K562 (cell line): ENCODE data around the gene CTSW. TPM values are rescaled to one million over a fixed set of nuclear protein-coding genes. Genes with fewer than 3 reads are reported as not detected.

ENCODE experiments used
- E2F3 ChIP-seq: fragments of 250-450 bp; sonication (Bioruptor Pico); IDR thresholded peaks from 2 replicates; pipeline ENCODE4 v1.4.0; 2020; ENCODE audit warnings: mild to moderate bottlenecking
- FOXJ3 ChIP-seq: sonication (generic); formaldehyde crosslinking; IDR thresholded peaks from 2 replicates; pipeline ENCODE4 v1.4.0; 2020; ENCODE audit warnings: mild to moderate bottlenecking, missing genetic modification reagents
- MECOM ChIP-seq: fragments of 250-450 bp; sonication (Bioruptor Pico); IDR thresholded peaks from 2 replicates; pipeline ENCODE4 v1.8.0; 2022; ENCODE audit warnings: inconsistent platforms
- RBM17 ChIP-seq: fragments of 200-400 bp; formaldehyde crosslinking; IDR thresholded peaks from 2 replicates; pipeline ENCODE4 v1.6.1; 2017; ENCODE audit warnings: low read depth, mild to moderate bottlenecking, low read length, borderline replicate concordance
- SIN3B ChIP-seq: fragments of 450-650 bp; IDR thresholded peaks from 2 replicates; pipeline ENCODE4 v1.6.1; 2017; ENCODE audit warnings: low read depth, mild to moderate bottlenecking, moderate library complexity
- TCF7L2 ChIP-seq: fragments of 150-350 bp; IDR thresholded peaks from 2 replicates; pipeline ENCODE4 v1.6.1; 2016; ENCODE audit warnings: low read depth, mild to moderate bottlenecking, low read length, moderate library complexity
- ZNF445 ChIP-seq: fragments of 250-450 bp; sonication (Bioruptor Pico); IDR thresholded peaks from 2 replicates; pipeline ENCODE4 v1.4.0; 2020; ENCODE audit warnings: low read depth, mild to moderate bottlenecking, moderate library complexity
- polyA plus RNA-seq, 8 experiments: library from polyadenylated mRNA; depleted of rRNA in 4 of 8; stranded (reverse) in 5 of 8; unstranded in 3 of 8; fragments of >200 nt; fragmentation: Nextera tagmentation in 2 of 8; fragmentation: Illumina TruSeq in 1 of 8; extraction: Ambion mirVana in 2 of 8; extraction: Trizol in 1 of 8; gene quantifications; 2 replicates each; pipeline versions ENCODE4 v1.2.1 to v1.2.3, GENCODE V29; 2011 to 2014; ENCODE audit warnings: inconsistent platforms in 1 of 8, missing spikeins in 1 of 8
- total RNA-seq, 7 experiments: library from RNA; depleted of rRNA in 6 of 7; stranded (reverse); fragments of >200 nt in 6 of 7; fragmentation: Illumina TruSeq in 2 of 7; extraction: Trizol in 2 of 7; gene quantifications; 2 replicates each; pipeline versions ENCODE4 v1.2.1 to v1.2.3, GENCODE V29; 2011 to 2021; ENCODE audit warnings: low replicate concordance in 1 of 7
- TF ChIP-seq, protein P1 (sequence below): fragments of 450-650 bp; IDR thresholded peaks from 2 replicates; pipeline ENCODE4 v1.6.1; 2016; ENCODE audit warnings: mild to moderate bottlenecking, moderate library complexity
- TF ChIP-seq, protein P2 (sequence below): fragments of 250-450 bp; sonication (Bioruptor Pico); IDR thresholded peaks from 2 replicates; pipeline ENCODE4 v1.5.0; 2020; ENCODE audit warnings: mild to moderate bottlenecking
- TF ChIP-seq, protein P3 (sequence below): fragments of 250-450 bp; sonication (Bioruptor Pico); IDR thresholded peaks from 2 replicates; pipeline ENCODE4 v1.8.0; 2022; ENCODE audit warnings: inconsistent platforms
- TF ChIP-seq, protein P4 (sequence below): fragments of 250-450 bp; sonication (Bioruptor Pico); IDR thresholded peaks from 2 replicates; pipeline ENCODE4 v1.9.0; 2021; ENCODE audit warnings: mild to moderate bottlenecking

Gene CTSW
- total and polyA plus RNA-seq, 9 of the 15 experiments (the other 6 are each of a cell fraction or from before 2014, with no cell fraction given), result 0.04 TPM; not detected in 8

DNA sequence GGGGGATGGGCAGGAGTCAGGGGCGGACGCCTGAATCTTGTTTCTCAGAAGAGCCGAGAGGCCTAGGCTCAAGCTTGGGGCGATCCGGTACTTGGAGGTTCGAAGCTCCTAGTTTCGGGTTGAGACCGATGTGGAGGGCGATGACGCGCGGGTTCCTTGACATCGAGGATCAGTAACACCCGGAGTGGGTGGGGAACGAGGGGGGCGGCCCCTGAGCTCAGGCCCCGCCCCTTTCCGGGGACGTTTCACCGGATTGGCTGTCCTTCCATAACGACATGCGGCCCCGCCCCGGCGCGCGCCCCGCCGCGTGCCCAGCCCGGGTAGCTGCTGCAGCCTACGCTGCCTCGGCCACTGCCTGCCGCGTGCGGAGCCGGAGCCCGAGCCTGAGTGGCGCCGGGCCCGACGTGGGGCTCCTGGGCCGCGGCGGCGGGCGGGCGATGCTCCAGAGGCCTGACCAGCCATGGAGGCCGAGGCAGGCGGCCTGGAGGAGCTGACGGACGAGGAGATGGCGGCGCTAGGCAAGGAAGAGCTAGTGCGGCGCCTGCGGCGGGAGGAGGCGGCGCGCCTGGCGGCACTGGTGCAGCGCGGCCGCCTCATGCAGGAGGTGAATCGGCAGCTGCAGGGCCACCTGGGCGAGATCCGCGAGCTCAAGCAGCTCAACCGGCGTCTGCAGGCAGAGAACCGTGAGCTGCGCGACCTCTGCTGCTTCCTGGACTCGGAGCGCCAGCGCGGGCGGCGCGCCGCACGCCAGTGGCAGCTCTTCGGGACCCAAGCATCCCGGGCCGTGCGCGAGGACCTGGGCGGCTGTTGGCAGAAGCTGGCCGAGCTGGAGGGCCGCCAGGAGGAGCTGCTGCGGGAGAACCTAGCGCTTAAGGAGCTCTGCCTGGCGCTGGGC lies 10.9 kb downstream of the CTSW start, which contains the start of gene CCDC85B (continued):
- TF ChIP-seq, protein P1, sequence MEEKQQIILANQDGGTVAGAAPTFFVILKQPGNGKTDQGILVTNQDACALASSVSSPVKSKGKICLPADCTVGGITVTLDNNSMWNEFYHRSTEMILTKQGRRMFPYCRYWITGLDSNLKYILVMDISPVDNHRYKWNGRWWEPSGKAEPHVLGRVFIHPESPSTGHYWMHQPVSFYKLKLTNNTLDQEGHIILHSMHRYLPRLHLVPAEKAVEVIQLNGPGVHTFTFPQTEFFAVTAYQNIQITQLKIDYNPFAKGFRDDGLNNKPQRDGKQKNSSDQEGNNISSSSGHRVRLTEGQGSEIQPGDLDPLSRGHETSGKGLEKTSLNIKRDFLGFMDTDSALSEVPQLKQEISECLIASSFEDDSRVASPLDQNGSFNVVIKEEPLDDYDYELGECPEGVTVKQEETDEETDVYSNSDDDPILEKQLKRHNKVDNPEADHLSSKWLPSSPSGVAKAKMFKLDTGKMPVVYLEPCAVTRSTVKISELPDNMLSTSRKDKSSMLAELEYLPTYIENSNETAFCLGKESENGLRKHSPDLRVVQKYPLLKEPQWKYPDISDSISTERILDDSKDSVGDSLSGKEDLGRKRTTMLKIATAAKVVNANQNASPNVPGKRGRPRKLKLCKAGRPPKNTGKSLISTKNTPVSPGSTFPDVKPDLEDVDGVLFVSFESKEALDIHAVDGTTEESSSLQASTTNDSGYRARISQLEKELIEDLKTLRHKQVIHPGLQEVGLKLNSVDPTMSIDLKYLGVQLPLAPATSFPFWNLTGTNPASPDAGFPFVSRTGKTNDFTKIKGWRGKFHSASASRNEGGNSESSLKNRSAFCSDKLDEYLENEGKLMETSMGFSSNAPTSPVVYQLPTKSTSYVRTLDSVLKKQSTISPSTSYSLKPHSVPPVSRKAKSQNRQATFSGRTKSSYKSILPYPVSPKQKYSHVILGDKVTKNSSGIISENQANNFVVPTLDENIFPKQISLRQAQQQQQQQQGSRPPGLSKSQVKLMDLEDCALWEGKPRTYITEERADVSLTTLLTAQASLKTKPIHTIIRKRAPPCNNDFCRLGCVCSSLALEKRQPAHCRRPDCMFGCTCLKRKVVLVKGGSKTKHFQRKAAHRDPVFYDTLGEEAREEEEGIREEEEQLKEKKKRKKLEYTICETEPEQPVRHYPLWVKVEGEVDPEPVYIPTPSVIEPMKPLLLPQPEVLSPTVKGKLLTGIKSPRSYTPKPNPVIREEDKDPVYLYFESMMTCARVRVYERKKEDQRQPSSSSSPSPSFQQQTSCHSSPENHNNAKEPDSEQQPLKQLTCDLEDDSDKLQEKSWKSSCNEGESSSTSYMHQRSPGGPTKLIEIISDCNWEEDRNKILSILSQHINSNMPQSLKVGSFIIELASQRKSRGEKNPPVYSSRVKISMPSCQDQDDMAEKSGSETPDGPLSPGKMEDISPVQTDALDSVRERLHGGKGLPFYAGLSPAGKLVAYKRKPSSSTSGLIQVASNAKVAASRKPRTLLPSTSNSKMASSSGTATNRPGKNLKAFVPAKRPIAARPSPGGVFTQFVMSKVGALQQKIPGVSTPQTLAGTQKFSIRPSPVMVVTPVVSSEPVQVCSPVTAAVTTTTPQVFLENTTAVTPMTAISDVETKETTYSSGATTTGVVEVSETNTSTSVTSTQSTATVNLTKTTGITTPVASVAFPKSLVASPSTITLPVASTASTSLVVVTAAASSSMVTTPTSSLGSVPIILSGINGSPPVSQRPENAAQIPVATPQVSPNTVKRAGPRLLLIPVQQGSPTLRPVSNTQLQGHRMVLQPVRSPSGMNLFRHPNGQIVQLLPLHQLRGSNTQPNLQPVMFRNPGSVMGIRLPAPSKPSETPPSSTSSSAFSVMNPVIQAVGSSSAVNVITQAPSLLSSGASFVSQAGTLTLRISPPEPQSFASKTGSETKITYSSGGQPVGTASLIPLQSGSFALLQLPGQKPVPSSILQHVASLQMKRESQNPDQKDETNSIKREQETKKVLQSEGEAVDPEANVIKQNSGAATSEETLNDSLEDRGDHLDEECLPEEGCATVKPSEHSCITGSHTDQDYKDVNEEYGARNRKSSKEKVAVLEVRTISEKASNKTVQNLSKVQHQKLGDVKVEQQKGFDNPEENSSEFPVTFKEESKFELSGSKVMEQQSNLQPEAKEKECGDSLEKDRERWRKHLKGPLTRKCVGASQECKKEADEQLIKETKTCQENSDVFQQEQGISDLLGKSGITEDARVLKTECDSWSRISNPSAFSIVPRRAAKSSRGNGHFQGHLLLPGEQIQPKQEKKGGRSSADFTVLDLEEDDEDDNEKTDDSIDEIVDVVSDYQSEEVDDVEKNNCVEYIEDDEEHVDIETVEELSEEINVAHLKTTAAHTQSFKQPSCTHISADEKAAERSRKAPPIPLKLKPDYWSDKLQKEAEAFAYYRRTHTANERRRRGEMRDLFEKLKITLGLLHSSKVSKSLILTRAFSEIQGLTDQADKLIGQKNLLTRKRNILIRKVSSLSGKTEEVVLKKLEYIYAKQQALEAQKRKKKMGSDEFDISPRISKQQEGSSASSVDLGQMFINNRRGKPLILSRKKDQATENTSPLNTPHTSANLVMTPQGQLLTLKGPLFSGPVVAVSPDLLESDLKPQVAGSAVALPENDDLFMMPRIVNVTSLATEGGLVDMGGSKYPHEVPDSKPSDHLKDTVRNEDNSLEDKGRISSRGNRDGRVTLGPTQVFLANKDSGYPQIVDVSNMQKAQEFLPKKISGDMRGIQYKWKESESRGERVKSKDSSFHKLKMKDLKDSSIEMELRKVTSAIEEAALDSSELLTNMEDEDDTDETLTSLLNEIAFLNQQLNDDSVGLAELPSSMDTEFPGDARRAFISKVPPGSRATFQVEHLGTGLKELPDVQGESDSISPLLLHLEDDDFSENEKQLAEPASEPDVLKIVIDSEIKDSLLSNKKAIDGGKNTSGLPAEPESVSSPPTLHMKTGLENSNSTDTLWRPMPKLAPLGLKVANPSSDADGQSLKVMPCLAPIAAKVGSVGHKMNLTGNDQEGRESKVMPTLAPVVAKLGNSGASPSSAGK, result peak; percentile 68
- TF ChIP-seq, protein P2, sequence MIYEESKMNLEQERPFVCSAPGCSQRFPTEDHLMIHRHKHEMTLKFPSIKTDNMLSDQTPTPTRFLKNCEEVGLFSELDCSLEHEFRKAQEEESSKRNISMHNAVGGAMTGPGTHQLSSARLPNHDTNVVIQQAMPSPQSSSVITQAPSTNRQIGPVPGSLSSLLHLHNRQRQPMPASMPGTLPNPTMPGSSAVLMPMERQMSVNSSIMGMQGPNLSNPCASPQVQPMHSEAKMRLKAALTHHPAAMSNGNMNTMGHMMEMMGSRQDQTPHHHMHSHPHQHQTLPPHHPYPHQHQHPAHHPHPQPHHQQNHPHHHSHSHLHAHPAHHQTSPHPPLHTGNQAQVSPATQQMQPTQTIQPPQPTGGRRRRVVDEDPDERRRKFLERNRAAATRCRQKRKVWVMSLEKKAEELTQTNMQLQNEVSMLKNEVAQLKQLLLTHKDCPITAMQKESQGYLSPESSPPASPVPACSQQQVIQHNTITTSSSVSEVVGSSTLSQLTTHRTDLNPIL (CRISPR knock-in tag), result no peak
- TF ChIP-seq E2F3 (CRISPR knock-in tag), result peak; percentile 60; the same call in 1 of the 2 replicates
- TF ChIP-seq MECOM (CRISPR knock-in tag), result no peak
- no peak for TF ChIP-seq RBM17
- no peak for TF ChIP-seq TCF7L2
- TF ChIP-seq SIN3B, result peak; percentile 77
- TF ChIP-seq, protein P3, sequence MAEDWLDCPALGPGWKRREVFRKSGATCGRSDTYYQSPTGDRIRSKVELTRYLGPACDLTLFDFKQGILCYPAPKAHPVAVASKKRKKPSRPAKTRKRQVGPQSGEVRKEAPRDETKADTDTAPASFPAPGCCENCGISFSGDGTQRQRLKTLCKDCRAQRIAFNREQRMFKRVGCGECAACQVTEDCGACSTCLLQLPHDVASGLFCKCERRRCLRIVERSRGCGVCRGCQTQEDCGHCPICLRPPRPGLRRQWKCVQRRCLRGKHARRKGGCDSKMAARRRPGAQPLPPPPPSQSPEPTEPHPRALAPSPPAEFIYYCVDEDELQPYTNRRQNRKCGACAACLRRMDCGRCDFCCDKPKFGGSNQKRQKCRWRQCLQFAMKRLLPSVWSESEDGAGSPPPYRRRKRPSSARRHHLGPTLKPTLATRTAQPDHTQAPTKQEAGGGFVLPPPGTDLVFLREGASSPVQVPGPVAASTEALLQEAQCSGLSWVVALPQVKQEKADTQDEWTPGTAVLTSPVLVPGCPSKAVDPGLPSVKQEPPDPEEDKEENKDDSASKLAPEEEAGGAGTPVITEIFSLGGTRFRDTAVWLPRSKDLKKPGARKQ, result no peak
- no peak for TF ChIP-seq ZNF445 (CRISPR knock-in tag)
- TF ChIP-seq, protein P4, sequence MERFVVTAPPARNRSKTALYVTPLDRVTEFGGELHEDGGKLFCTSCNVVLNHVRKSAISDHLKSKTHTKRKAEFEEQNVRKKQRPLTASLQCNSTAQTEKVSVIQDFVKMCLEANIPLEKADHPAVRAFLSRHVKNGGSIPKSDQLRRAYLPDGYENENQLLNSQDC (CRISPR knock-in tag), result no peak
- no peak for TF ChIP-seq FOXJ3 (CRISPR knock-in tag)
